ENCODE data around the gene FAM20C. TPM values are rescaled to one million over a fixed set of nuclear protein-coding genes. Genes with fewer than 3 reads are reported as not detected.

The FAM20C gene
- total RNA-seq, 1 experiment from 2014 or later = 62.6 TPM

DNA sequence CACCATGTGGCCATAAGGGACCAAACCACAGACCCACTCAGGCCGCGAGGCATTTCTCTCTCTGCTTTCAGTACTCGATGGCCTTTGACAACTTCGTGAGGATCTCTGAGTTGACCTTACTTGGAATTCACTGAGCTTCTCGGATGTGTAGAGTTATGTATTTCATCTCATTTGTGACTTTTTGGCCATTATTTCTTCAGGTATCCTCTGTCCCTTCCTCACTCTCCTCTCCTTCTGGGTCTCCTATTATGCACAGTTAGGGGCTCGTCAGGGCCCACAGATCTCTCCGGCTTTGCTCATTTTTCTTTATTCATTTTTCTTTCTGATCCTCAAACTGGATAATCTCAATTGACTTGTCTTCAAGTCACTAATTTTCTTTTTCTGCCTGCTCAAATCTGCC, 81.0 kb downstream of the FAM20C start:
- no peaks in the 10 kb centered on the region for H3K4me1 Mint-ChIP-seq
- peaks cover 3% of the 10 kb centered on the region for H3K23me2 ChIP-seq (ENCODE audit: insufficient read length, low read depth, low read length, poor library complexity, severe bottlenecking)
- no peak overlapping the region for H4K5ac ChIP-seq (ENCODE audit: insufficient read length, low read depth, low read length)
- H2BK12ac ChIP-seq (ENCODE audit: insufficient read length, low read depth, low read length) = no peak overlapping the region
- no peak overlapping the region for H3K4me2 ChIP-seq (ENCODE audit: insufficient read depth, insufficient read length, low read length)
- peaks cover 8 to 20% (median 16%) of the 10 kb centered on the region in 3 experiments; a peak in 6 of 7 replicates for H3K36me3 Mint-ChIP-seq (ENCODE audit: insufficient read depth in 1 of 3, low read depth in 3 of 3)
- H2BK5ac ChIP-seq (ENCODE audit: insufficient read length, low read length) = no peak overlapping the region
- no peak overlapping the region for H2AK5ac ChIP-seq (ENCODE audit: insufficient read length, low read length)
- no CpG with 5 or more reads among the region's 7 CpGs for WGBS (ENCODE audit: extremely low coverage, insufficient read length, low lambda C conversion rate)
- no peak overlapping the region for H4K8ac ChIP-seq (replicated peaks; ENCODE audit: insufficient read length, low read depth, low read length)
- H3K79me2 ChIP-seq (ENCODE audit: insufficient read depth, low read length) = no peaks in the 10 kb centered on the region
- H2BK15ac ChIP-seq (ENCODE audit: low read depth, low read length) = no peak overlapping the region
- no peak overlapping the region for H2BK20ac ChIP-seq (ENCODE audit: low read depth, low read length, poor library complexity, severe bottlenecking)
- no peaks in the 10 kb centered on the region for H3K27me3 ChIP-seq (ENCODE audit: insufficient read depth, low read length)
- H3K14ac ChIP-seq (ENCODE audit: insufficient read depth, low read length) = no peak overlapping the region
- H3K18ac ChIP-seq (ENCODE audit: insufficient read length, low read depth, low read length) = no peak overlapping the region
- TF ChIP-seq, protein P1, sequence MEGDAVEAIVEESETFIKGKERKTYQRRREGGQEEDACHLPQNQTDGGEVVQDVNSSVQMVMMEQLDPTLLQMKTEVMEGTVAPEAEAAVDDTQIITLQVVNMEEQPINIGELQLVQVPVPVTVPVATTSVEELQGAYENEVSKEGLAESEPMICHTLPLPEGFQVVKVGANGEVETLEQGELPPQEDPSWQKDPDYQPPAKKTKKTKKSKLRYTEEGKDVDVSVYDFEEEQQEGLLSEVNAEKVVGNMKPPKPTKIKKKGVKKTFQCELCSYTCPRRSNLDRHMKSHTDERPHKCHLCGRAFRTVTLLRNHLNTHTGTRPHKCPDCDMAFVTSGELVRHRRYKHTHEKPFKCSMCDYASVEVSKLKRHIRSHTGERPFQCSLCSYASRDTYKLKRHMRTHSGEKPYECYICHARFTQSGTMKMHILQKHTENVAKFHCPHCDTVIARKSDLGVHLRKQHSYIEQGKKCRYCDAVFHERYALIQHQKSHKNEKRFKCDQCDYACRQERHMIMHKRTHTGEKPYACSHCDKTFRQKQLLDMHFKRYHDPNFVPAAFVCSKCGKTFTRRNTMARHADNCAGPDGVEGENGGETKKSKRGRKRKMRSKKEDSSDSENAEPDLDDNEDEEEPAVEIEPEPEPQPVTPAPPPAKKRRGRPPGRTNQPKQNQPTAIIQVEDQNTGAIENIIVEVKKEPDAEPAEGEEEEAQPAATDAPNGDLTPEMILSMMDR (conservative IDR thresholded peaks at IDR 0.05) = no peak
- no peak overlapping the region for H2AFZ ChIP-seq (ENCODE audit: low read length)
- H3K9me3 ChIP-seq (ENCODE audit: control insufficient read depth, low read depth, low read length) = peaks cover 14% of the 10 kb centered on the region
- peaks cover 48% of the 10 kb centered on the region for H3K27me3 Mint-ChIP-seq (ENCODE audit: low read depth)
- H4K91ac ChIP-seq (ENCODE audit: insufficient read length, low read depth, low read length) = no peak overlapping the region
- no peak overlapping the region for H3K4me3 Mint-ChIP-seq
- DNase-seq = no peak
- no peak overlapping the region for H2BK120ac ChIP-seq (ENCODE audit: low read depth, low read length, poor library complexity, severe bottlenecking)
- H3T11ph ChIP-seq (ENCODE audit: low read length) = no peak overlapping the region
- H4K20me1 ChIP-seq (ENCODE audit: control insufficient read depth, insufficient read depth, insufficient read length) = no peaks in the 10 kb centered on the region
- H3K27ac ChIP-seq (ENCODE audit: insufficient read length, low read depth, low read length) = no peak overlapping the region
- no peak overlapping the region for H3K56ac ChIP-seq (ENCODE audit: insufficient read length, low read depth, low read length)
- no peak overlapping the region for H3K27ac Mint-ChIP-seq
- H3K4ac ChIP-seq (ENCODE audit: low read depth, low read length) = no peak overlapping the region
- H3K9ac ChIP-seq (ENCODE audit: extremely low read depth, insufficient read length, low read length) = no peak overlapping the region
- peaks cover 78 to 87% of the 10 kb centered on the region in 2 experiments for H3K9me3 Mint-ChIP-seq
- no peaks in the 10 kb centered on the region for H3K4me1 ChIP-seq (ENCODE audit: insufficient read depth, low read length)
- H3K23ac ChIP-seq (ENCODE audit: insufficient read length, low read depth, low read length) = no peak overlapping the region
- no peaks in the 10 kb centered on the region for H3K79me1 ChIP-seq (ENCODE audit: insufficient read depth, low read depth, low read length, poor library complexity, severe bottlenecking)
